IPS-15b (cell line): ENCODE measurements around the gene PRDX5.

Experiments
- H3K27me3 ChIP-seq: one replicate; pipeline ENCODE4 v1.6.1; 2013; ENCODE audit warnings: low read length; ENCODE audit not compliant: control insufficient read depth, insufficient read depth
- H3K36me3 ChIP-seq: one replicate; pipeline ENCODE4 v1.6.1; 2013; ENCODE audit warnings: low read length; ENCODE audit not compliant: control insufficient read depth, insufficient read depth
- H3K4me1 ChIP-seq: one replicate; pipeline ENCODE4 v1.6.1; 2013; ENCODE audit warnings: mild to moderate bottlenecking, low read length; ENCODE audit not compliant: control insufficient read depth, insufficient read depth
- H3K4me3 ChIP-seq: one replicate; pipeline ENCODE4 v1.5.1; 2013; ENCODE audit warnings: low read depth, low read length
- H3K9ac ChIP-seq: one replicate; pipeline ENCODE4 v1.6.1; 2013; ENCODE audit warnings: low read depth, mild to moderate bottlenecking, low read length
- H3K9me3 ChIP-seq: one replicate; pipeline ENCODE4 v1.6.1; 2013; ENCODE audit warnings: mild to moderate bottlenecking, low read length; ENCODE audit not compliant: control insufficient read depth, insufficient read depth

Gene PRDX5

DNA sequence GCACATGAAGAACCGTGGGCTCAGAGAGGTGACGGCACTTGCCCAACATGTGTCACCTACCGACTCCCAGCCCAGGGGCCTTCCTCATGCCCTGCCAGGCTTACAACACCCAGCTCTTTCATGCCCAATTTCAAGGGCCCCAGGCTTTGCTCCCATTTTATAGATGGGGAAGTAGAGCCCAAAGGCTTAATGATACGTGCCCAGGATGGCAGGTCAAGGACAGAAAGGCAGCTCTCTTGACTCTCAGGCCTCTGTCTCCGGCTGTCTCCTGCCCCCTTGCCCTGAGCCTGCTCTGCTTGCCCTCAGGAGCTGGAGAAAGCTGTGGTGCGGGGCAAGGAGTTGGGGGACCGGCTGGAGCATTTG lies 31.1 kb downstream of the PRDX5 start:
- no peaks in the 10 kb centered on the region for H3K27me3 ChIP-seq
- peaks cover 10% of the 10 kb centered on the region for H3K36me3 ChIP-seq
- H3K4me1 ChIP-seq = no peaks in the 10 kb centered on the region
- H3K9ac ChIP-seq = no peak overlapping the region
- no peak overlapping the region for H3K4me3 ChIP-seq
- no peaks in the 10 kb centered on the region for H3K9me3 ChIP-seq

DNA sequence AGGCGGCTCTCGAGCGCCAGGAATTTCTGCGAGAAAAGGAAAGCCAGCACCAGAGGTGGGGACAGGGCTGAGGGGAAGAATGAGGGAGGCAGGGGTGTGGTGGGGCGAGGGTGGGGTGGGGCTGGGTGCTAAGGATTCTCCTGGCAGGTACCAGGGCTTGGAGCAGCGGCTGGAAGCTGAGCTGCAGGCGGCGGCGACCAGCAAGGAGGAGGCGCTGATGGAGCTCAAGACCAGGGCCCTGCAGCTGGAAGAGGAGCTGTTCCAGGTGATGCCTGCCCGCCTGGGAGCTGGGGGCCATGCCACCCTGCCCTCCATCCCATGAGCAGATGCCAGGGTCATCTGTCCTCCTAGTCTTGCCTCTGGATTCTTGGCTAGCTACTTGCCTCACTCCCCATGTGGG lies 31.5 kb downstream of the PRDX5 start:
- no peak overlapping the region for H3K9ac ChIP-seq
- H3K4me3 ChIP-seq = no peak overlapping the region
- H3K4me1 ChIP-seq = no peaks in the 10 kb centered on the region
- peaks cover 10% of the 10 kb centered on the region for H3K36me3 ChIP-seq
- no peaks in the 10 kb centered on the region for H3K27me3 ChIP-seq
- no peaks in the 10 kb centered on the region for H3K9me3 ChIP-seq

DNA sequence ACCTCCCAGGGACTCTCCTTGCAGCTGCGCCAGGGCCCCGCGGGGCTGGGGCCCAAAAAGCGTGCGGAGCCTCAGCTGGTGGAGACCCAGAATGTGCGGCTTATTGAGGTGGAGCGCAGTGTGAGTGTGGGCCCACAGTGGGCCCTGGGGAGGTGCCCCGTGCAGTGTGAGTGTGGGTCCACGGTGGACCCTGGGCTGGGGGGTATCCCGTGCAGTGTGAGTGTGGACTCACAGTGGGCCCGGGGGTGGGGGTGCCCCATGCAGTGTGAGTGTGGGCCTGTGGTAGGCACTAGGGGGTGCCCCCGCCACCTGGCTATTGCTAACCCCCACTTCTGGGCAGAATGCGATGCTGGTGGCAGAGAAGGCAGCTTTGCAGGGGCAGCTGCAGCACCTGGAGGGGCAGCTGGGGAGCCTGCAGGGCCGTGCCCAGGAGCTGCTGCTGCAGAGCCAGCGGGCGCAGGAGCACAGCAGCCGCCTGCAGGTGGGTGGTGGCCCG lies 33.3 kb downstream of the PRDX5 start:
- H3K9me3 ChIP-seq = no peaks in the 10 kb centered on the region

DNA sequence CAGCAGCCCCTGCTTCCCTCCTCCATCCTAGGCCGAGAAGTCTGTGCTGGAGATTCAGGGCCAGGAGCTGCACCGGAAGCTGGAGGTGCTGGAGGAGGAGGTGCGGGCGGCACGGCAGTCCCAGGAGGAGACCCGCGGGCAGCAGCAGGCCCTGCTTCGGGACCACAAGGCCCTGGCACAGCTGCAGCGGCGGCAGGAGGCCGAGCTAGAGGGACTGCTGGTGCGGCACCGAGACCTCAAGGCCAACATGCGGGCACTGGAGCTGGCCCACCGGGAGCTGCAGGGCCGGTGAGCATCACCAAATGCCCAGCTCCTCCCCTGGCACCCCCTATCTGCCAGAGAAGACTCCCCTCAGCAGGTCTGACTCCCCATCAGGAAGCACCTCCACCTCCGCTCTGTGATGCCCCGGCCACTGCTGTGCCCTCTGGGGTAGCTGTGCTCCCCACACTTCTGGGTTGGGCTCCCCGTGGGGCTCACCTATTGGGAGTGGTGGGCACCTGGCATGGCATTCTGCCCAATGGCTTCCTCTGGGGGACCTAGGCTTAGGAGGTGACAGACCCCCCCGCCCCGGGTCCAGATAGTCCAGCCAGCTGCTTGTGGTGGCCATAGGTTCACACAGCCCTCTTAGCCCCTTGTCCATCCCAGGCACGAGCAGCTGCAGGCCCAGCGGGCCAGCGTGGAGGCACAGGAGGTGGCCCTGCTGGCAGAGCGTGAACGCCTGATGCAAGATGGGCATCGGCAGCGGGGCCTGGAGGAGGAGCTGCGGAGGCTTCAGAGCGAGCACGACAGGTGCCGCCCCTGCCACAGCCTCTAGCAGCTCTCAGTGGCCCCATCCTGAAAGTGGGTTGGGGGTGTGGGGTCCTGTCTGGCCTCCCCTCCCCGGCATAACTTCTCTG lies 34.4 kb downstream of the PRDX5 start:
- Histone ChIP-seq H3K4me1 (peaks cover 6% of the 10 kb centered on the region), H3K36me3 (peaks cover 3% of the 10 kb centered on the region), H3K9ac (no peak overlapping the region), H3K4me3 (no peak overlapping the region), H3K9me3 (no peaks in the 10 kb centered on the region), H3K27me3 (no peaks in the 10 kb centered on the region)

More for the DNA sequence above, 33.3 kb downstream of the PRDX5 start:
- Histone ChIP-seq H3K4me1 (peaks cover 3% of the 10 kb centered on the region), H3K9ac (no peak overlapping the region), H3K36me3 (peaks cover 6% of the 10 kb centered on the region), H3K27me3 (no peaks in the 10 kb centered on the region), H3K4me3 (no peak overlapping the region)

DNA sequence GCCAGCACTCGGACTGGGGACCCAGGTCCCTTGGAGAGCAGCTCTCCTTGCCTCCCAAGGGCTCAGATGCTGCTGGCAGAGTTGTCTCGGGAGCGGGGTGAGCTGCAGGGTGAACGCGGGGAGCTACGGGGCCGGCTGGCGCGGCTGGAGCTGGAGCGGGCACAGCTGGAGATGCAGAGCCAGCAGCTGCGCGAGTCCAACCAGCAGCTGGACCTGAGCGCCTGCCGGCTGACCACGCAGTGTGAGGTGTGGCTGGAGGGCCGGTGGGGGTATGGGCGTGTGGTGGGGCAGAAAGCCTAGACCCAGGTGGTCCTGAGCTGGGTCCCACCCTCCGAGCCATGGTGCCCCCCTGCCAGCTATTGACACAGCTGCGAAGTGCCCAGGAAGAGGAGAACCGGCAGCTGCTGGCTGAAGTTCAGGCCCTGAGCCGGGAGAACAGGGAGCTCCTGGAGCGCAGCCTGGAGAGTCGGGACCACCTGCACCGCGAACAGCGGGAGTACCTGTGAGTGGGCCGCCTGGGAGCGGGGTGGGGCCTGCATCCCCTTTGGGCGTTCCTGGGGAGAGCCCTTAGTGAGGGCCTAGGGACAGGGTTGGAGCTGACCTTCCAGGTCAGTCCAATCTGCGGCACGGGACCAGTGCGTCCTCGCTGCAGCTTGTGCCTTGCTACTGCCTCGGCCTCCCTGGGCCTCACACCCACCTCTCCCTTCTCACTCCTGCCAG lies 35.2 kb downstream of the PRDX5 start:
- H3K4me3 ChIP-seq = no peak overlapping the region
- no peak overlapping the region for H3K9ac ChIP-seq

DNA sequence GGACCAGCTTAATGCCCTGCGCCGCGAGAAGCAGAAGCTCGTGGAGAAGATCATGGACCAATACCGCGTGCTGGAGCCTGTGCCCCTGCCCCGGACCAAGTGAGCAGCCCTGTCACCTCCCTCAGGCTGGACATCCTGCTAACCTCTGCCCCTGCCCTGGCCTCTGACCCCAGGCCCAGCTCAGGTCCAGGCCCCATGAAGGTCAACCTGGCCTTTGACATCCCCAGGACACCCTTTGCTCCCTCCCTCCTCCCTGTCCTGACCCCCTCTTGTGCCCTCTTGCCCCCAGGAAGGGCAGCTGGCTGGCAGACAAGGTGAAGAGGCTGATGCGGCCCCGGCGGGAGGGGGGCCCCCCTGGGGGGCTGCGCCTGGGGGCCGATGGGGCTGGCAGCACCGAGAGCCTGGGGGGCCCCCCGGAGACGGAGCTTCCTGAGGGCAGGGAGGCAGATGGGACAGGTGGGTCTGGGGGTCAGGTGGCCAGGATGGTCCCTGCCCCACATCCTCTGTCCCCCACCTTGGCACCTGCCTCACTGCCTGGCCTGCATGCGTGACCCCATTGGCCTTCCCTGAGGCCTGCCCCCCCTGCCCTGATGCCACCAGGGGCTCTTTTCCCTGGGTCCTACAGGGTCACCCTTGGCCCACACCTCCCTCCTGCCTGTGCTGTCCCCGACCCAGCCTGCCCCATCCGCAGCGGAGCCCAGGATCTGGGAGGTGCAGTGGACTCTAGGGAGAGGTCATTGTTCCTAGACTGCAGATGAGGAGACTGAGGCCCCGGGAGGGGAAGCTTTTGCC lies 36.0 kb downstream of the PRDX5 start:
- Histone ChIP-seq H3K4me1 (peaks cover 6% of the 10 kb centered on the region), H3K9me3 (no peaks in the 10 kb centered on the region), H3K4me3 (no peak overlapping the region), H3K27me3 (no peaks in the 10 kb centered on the region), H3K9ac (no peak overlapping the region), H3K36me3 (peaks cover 3% of the 10 kb centered on the region)

More for the DNA sequence above, 35.2 kb downstream of the PRDX5 start:
- Histone ChIP-seq H3K27me3 (no peaks in the 10 kb centered on the region), H3K36me3 (peaks cover 3% of the 10 kb centered on the region), H3K4me1 (peaks cover 6% of the 10 kb centered on the region), H3K9me3 (no peaks in the 10 kb centered on the region)

DNA sequence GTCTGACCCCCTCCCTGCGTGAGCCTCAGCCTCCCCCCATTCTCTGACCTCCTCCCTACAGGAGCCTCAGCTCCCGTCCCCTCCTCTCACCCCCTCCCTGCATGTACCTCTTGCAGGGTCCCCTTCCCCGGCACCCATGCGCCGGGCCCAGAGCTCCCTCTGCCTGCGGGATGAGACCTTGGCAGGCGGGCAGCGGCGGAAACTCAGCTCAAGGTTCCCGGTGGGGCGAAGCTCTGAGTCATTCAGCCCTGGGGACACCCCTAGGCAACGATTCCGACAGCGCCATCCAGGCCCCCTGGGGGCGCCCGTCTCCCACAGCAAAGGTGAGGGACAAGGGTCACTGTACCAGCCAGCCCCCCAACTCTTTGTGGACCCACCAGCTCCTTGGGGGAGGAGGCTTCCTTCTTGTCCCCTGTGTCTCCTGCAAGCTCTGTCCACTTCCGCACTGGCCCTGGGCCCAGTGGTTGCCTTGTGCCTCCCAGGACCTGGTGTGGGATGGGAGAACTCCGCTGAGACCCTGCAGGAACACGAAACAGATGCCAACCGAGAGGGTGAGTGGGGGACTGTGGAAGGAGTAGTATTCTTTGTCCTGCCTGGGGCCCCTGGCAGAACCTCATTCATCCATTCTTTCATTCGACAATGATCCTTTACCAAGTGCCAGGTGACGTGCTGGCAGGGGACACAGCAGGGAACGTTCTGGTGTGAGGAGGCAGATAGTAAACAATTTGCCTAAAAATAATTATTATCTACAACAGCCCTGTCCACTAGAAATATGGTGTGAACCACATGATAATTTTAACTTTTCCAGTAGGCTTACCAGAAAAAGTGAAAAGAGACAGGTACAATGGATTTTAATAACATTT lies 37.4 kb downstream of the PRDX5 start:
- peaks cover 6% of the 10 kb centered on the region for H3K4me1 ChIP-seq
- H3K9me3 ChIP-seq = no peaks in the 10 kb centered on the region
- H3K9ac ChIP-seq = no peak overlapping the region
- H3K27me3 ChIP-seq = no peaks in the 10 kb centered on the region
- peaks cover 3% of the 10 kb centered on the region for H3K36me3 ChIP-seq
- H3K4me3 ChIP-seq = peak overlapping the region; percentile 8

DNA sequence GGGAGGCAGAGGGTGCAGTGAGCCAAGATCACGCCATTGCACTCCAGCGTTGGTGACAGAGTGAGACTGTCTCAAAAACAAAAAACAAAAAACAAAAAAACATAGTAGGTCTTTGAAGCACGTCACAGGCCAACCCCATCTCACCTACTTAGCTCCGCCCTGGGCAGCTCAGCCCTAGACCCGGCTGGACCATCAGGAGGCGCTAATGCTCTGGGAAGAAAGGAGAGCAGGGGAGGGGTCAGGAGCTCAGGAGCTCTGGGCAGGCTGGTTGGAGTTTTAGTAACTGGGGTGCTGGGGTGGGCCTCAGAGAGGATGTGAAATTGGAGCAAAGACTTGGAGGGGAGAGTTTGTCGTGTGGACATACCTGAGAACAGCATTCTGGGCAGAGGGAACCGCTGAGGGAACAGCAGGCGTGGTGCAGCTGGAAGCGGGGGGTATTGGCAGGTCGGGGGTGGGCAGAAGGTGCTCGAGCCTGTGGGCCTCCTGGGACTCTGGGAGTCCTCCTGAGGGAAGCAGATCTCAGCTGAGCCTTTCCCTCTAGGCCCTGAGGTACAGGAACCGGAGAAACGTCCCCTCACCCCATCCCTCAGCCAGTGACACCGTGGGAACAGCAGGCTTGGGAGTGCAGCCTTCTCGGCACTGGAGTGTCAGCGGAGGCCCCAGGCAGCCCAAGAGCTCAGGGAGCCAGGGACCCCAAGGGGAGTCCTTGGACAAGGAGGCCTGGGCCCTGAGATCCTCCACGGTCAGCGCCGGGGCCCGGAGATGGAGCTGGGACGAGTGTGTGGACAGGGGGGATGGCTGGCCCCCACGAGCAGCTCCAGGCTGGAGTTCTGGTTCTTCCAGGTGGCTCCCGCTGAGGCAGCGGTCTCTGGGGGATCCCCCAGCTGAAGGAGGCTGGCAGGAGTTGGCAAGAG lies 38.8 kb downstream of the PRDX5 start:
- Histone ChIP-seq H3K27me3 (no peaks in the 10 kb centered on the region), H3K9ac (no peak overlapping the region), H3K4me1 (peaks cover 6% of the 10 kb centered on the region), H3K36me3 (peaks cover 8% of the 10 kb centered on the region), H3K9me3 (no peaks in the 10 kb centered on the region), H3K4me3 (no peak overlapping the region)

DNA sequence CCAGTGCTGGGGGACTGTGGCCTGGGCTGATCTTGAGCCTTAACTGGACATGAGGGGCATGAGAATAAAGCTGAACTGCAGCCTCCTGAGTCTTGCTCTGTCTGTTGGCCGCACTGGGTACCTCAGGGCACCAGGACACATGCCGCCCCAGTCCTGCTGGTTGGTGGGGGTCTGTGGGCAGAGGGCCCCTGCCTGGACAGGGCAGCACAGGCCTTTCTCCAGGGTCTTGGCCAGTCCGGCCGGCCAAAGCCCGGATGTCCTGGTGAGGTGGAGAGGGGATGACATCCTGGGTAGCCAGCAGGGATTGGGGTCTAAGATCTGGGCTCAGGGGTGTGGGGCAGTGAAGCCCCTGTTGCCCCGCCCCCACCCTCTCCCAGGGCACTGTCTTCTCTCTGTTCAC lies 39.5 kb downstream of the PRDX5 start:
- Histone ChIP-seq H3K4me1 (peaks cover 6% of the 10 kb centered on the region), H3K9me3 (no peaks in the 10 kb centered on the region), H3K27me3 (no peaks in the 10 kb centered on the region), H3K4me3 (no peak overlapping the region), H3K36me3 (peaks cover 15% of the 10 kb centered on the region), H3K9ac (no peak overlapping the region)

DNA sequence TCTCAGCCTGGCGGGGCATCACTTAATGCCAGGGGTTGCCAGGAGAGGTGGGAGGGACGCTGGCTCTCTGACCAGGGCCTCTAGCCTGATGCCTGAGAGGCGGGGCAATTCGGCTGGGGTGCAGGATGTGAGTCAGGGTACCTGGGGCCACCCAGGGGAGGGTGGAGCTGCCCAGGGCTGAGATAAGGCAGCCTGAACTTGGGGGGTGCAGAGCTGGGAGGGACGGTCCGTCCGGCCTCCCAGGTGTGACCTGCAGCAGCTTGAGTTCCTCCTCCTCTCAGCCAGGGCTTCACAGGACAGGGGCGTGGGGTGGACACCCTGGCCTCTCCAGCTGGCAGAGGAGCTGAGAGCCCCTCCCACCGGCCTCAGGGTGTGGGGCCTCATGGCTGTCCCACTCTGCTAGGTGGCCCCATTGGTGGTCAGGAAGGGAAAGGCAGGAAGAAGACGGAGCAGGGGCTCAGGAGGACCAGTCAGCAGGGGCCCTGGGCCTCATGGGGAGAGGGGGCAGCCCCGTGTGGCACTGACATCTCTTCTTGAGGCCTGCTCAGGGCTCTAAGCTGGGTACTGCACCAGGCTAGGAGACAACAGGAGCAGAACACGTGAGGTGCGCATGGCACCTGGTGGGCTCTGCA lies 40.1 kb downstream of the PRDX5 start:
- H3K36me3 ChIP-seq = peaks cover 16% of the 10 kb centered on the region
- H3K27me3 ChIP-seq = no peaks in the 10 kb centered on the region
- no peak overlapping the region for H3K4me3 ChIP-seq
- no peak overlapping the region for H3K9ac ChIP-seq
- H3K9me3 ChIP-seq = no peaks in the 10 kb centered on the region
- H3K4me1 ChIP-seq = peaks cover 6% of the 10 kb centered on the region
